HG03439 (cell line): ENCODE data around the gene PIP5K1C.
"Not testable (repeated sequence)": the region's sequence is repeated elsewhere in the genome, so short reads cannot be mapped to it uniquely, and the experiment has no call there.

ENCODE experiments used
- ATAC-seq: cut with Tn5 transposase; IDR thresholded peaks from one replicate; pipeline ENCODE4 v1.9.1; 2021; ENCODE audit warnings: mild to moderate bottlenecking, moderate library complexity; ENCODE audit not compliant: unreplicated experiment

The PIP5K1C gene

GRCh38 chr19:3661284-3662238 is 38.7 kb downstream of the PIP5K1C start:
- ATAC-seq, result no peak

GRCh38 chr19:3660493-3661219 is 39.6 kb downstream of the PIP5K1C start:
- no peak for ATAC-seq

GRCh38 chr19:3659746-3660112 is 40.5 kb downstream of the PIP5K1C start:
- no peak for ATAC-seq

- no peak for ATAC-seq
Observed at GRCh38 chr19:3658870-3659745, 41.2 kb downstream of the PIP5K1C start.

DNA sequence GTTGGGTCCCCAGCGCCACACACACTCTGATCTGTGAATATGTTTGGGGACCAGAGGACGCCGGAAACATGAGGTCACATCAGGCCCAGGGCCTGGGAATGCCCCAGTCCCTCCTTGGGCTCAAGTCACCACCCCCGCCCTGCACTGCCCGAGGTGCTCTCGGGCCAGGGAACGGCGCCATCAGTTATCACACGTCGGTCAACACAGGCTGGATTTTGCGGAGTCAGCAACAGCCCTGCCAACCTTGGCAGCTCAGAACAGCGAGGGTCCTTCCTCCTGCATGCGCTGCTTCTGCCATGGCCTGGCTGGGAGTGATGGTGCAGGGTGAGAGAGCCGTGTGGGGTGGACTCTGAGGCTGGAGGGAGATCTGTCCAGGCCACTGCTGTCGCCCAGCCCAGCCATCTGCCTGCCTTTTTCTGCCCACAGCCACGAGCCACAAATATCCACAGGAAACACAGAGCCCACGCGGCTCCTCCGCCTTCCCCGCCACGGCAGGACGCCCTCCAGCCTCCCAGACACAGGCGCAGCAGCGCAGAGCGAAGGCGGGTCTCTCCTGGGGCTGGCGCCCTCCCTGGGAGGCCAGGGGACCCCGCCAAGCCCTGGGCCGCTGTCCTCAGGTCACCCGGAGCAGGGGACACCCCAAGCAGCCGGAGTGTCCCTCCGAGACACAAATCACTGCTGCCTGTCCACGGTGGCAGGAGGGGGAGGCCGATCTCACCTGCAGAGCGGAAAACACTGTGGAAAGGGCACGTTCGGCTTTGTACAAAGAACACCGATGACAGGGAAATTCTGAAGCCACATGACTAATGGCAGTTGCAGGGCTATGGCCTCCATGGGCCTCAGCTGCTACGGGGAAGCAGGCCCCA is 42.0 kb downstream of the PIP5K1C start:
- no peak for ATAC-seq

- no peak for ATAC-seq
Observed at GRCh38 chr19:3657395-3657769, 42.9 kb downstream of the PIP5K1C start.

- ATAC-seq, result no peak
Observed at GRCh38 chr19:3656747-3657394, 43.4 kb downstream of the PIP5K1C start.

DNA sequence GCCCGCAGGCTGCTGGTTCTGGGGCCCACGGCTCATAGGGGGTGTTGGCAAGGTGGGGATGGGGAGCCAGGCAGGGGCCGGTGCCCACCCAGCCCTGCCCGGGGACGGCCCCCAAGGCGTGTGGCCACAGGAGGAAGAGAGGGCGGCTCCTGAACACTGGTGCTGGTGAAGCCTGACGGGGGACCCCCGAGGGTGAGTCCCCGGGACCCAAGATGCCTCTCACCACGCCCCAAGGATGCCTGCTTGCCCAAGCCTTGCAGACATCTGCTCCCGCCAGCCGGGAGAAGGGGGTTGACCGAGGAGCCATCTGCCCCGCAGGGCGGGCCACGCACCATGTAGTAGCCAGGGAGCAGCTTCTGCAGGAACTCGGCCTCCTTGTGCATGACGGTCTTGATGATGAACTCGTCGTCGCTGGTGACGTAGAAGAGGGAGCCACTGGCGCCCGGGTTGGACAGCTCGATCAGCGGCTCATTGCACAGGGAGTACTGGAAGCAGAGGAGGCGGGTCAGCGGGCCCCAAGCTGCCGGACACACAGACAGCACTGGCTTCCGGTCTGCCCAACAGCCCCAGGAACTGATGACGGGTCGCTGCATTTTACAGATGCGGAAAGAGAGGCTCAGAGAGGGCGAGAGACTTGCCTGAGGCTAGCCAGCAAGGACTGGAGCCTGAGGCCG is 44.1 kb downstream of the PIP5K1C start:
- no peak for ATAC-seq

GRCh38 chr19:3655402-3656072 is 44.7 kb downstream of the PIP5K1C start:
- ATAC-seq, result no peak

DNA sequence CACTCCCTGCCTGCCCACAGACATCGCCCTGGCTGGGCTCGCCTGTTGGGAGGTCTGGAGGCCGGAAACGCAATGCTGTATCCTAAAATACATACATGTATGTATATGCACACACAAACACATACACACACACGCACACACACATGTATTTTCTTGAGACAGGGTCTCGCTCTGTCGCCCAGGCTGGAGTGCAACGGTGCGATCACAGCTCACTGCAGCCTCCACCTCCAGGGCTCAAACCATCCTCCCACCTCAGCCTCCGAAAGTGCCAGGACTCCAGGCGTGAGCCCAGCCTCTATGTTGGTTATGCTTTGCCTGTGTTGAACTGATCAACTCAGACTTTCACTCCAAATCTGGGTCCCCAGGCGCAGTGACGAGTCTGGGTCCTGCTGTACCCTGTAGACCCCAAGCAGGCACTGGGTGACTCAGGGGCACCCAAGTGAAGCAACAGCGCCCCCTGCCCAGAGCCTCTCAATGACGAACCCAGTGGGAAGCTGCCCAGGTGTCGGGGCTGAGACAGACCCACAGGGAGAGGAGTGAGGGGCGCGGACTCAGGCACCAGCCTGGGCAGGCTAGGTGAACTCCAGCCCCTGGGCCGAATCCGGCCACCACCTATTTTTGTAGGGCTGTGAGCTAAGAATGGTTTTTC is 46.3 kb downstream of the PIP5K1C start:
- ATAC-seq, result no peak

GRCh38 chr19:3653081-3653795 is 47.0 kb downstream of the PIP5K1C start:
- no peak for ATAC-seq

DNA sequence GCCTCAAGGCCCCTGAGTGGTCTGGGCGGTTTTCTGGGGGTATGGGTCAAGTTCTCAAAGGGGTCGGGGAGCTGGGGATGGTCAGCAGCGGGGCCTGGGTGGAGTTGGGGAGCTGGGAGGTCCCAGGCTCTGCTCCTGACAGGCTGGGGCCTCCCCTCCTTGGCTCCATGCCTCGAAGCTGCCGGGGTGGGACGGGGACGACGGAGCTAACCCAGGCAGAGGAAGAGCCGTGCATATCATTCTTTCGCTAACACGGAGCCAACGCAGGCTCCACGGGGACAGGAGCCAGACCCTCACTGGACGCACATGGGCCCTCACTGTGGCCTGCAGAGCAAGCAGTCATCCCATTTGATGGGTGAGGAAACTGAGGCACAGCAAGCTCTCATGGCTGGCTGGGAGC is 47.8 kb downstream of the PIP5K1C start:
- ATAC-seq, result no peak

- ATAC-seq, result no peak
Observed at GRCh38 chr19:3651684-3652083, 48.6 kb downstream of the PIP5K1C start.

- no peak for ATAC-seq
Observed at GRCh38 chr19:3649888-3650287, 50.4 kb downstream of the PIP5K1C start.

GRCh38 chr19:3648037-3648905 is 52.0 kb downstream of the PIP5K1C start:
- no peak for ATAC-seq

DNA sequence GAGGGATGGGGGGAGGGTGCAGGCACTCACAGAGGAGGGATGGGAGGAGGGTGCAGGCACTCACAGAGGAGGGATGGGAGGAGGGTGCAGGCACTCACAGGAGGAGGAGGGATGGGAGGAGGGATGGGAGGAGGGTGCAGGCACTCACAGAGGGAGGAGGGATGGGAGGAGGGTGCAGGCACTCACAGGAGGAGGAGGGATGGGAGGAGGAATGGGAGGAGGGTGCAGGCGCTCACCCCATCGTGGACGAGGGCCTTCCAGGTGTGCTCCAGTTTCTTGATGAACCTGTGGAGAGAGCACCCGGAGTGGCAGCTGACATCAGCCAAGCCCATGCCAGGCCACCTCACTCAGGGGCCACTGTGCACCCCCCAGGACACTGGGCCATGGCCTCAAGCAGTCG is 53.2 kb downstream of the PIP5K1C start:
- ATAC-seq, result not testable (repeated sequence)
